ENCODE data around the gene CUL4A.

- TF ChIP-seq ZEB2 (IDR thresholded peaks at IDR 0.05) (no peak), PRPF4 (IDR thresholded peaks at IDR 0.05; ENCODE audit: insufficient read depth, low read depth, low read length, poor library complexity, severe bottlenecking) (no peak), SNAPC5 (CRISPR knock-in tag; IDR thresholded peaks at IDR 0.05) (no peak), YBX1 (IDR thresholded peaks at IDR 0.05) (no peak), CBX2 (IDR thresholded peaks at IDR 0.05; ENCODE audit: insufficient read depth, low read length, poor library complexity, severe bottlenecking) (no peak), TBL1XR1 (IDR thresholded peaks at IDR 0.05; ENCODE audit: low read length in 2 of 2) (no peak), TAF1 (IDR thresholded peaks at IDR 0.05; ENCODE audit: control insufficient read depth, extremely low read depth, insufficient read depth, low read length, severe bottlenecking) (no peak), TEAD2 (tag; IDR thresholded peaks at IDR 0.05) (no peak), ETV6 (IDR thresholded peaks at IDR 0.05; ENCODE audit: borderline replicate concordance in 1 of 2, low read depth in 2 of 2, low read length in 1 of 2) (no peak), ETV6 (CRISPR knock-in tag; IDR thresholded peaks at IDR 0.05; ENCODE audit: borderline replicate concordance) (no peak), CHD2 (IDR thresholded peaks at IDR 0.05; ENCODE audit: low read depth, low read length) (no peak)
- TF ChIP-seq, protein P1, sequence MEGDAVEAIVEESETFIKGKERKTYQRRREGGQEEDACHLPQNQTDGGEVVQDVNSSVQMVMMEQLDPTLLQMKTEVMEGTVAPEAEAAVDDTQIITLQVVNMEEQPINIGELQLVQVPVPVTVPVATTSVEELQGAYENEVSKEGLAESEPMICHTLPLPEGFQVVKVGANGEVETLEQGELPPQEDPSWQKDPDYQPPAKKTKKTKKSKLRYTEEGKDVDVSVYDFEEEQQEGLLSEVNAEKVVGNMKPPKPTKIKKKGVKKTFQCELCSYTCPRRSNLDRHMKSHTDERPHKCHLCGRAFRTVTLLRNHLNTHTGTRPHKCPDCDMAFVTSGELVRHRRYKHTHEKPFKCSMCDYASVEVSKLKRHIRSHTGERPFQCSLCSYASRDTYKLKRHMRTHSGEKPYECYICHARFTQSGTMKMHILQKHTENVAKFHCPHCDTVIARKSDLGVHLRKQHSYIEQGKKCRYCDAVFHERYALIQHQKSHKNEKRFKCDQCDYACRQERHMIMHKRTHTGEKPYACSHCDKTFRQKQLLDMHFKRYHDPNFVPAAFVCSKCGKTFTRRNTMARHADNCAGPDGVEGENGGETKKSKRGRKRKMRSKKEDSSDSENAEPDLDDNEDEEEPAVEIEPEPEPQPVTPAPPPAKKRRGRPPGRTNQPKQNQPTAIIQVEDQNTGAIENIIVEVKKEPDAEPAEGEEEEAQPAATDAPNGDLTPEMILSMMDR (IDR thresholded peaks at IDR 0.05 in 2 of 3, conservative IDR thresholded peaks at IDR 0.05 in 1 of 3; ENCODE audit: insufficient read depth in 2 of 3, low read depth in 1 of 3, low read length in 3 of 3): no peak
Measured at GRCh38 chr13:113186061-113186900, 23.1 kb upstream of the CUL4A start.

Data from K562 (cell line).